Measurements from ENCODE around the gene RALGPS1.

Gene RALGPS1

GRCh38 chr9:127055745-127056402, 141.3 kb downstream of the RALGPS1 start:
- H3K4me2 ChIP-seq (ENCODE audit: low read length), result no peak overlapping the region
- no peaks in the 10 kb centered on the region for H3K79me2 ChIP-seq (ENCODE audit: low read length)
- H3K4me3 ChIP-seq (ENCODE audit: low read length), result no peak overlapping the region
- no peak overlapping the region for H2AFZ ChIP-seq (ENCODE audit: low read depth, low read length)
- no peaks in the 10 kb centered on the region for H3K9me3 ChIP-seq (ENCODE audit: insufficient read depth, low read length)
- no peaks in the 10 kb centered on the region for H3K4me1 ChIP-seq (ENCODE audit: low read length)
- H3K27ac ChIP-seq (ENCODE audit: low read length), result no peak overlapping the region
- H3K27me3 ChIP-seq (ENCODE audit: low read depth, low read length), result no peaks in the 10 kb centered on the region
- no peak for TF ChIP-seq CTCF (IDR thresholded peaks at IDR 0.05; ENCODE audit: low read depth, low read length)
- TF ChIP-seq EZH2phosphoT487 (IDR thresholded peaks at IDR 0.05; ENCODE audit: low read depth), result no peak
- H3K36me3 ChIP-seq (replicated peaks; ENCODE audit: low read depth, low read length), result no peaks in the 10 kb centered on the region
- H3K9ac ChIP-seq (ENCODE audit: low read length), result no peak overlapping the region
- no peaks in the 10 kb centered on the region for H4K20me1 ChIP-seq (ENCODE audit: insufficient read depth, low read length)

GRCh38 chr9:127056446-127056845, 141.9 kb downstream of the RALGPS1 start:
- H3K79me2 ChIP-seq (ENCODE audit: low read length), result no peaks in the 10 kb centered on the region
- no peak overlapping the region for H2AFZ ChIP-seq (ENCODE audit: low read depth, low read length)
- H4K20me1 ChIP-seq (ENCODE audit: insufficient read depth, low read length), result no peaks in the 10 kb centered on the region
- H3K9ac ChIP-seq (ENCODE audit: low read length), result no peak overlapping the region
- no peak for TF ChIP-seq CTCF (IDR thresholded peaks at IDR 0.05; ENCODE audit: low read depth, low read length)
- H3K4me1 ChIP-seq (ENCODE audit: low read length), result no peaks in the 10 kb centered on the region
- no peak overlapping the region for H3K27ac ChIP-seq (ENCODE audit: low read length)
- no peak overlapping the region for H3K4me2 ChIP-seq (ENCODE audit: low read length)
- H3K36me3 ChIP-seq (replicated peaks; ENCODE audit: low read depth, low read length), result no peaks in the 10 kb centered on the region
- H3K9me3 ChIP-seq (ENCODE audit: insufficient read depth, low read length), result no peaks in the 10 kb centered on the region
- H3K27me3 ChIP-seq (ENCODE audit: low read depth, low read length), result no peaks in the 10 kb centered on the region
- H3K4me3 ChIP-seq (ENCODE audit: low read length), result no peak overlapping the region

GRCh38 chr9:127058011-127058644, 143.5 kb downstream of the RALGPS1 start:
- Histone ChIP-seq H3K4me3 (ENCODE audit: low read length) (no peak overlapping the region), H3K9me3 (ENCODE audit: insufficient read depth, low read length) (no peaks in the 10 kb centered on the region), H3K79me2 (ENCODE audit: low read length) (no peaks in the 10 kb centered on the region), H4K20me1 (ENCODE audit: insufficient read depth, low read length) (no peaks in the 10 kb centered on the region), H3K9ac (ENCODE audit: low read length) (no peak overlapping the region), H3K4me1 (ENCODE audit: low read length) (no peaks in the 10 kb centered on the region), H3K36me3 (replicated peaks; ENCODE audit: low read depth, low read length) (no peaks in the 10 kb centered on the region), H2AFZ (ENCODE audit: low read depth, low read length) (no peak overlapping the region), H3K27ac (ENCODE audit: low read length) (no peak overlapping the region), H3K4me2 (ENCODE audit: low read length) (no peak overlapping the region), H3K27me3 (ENCODE audit: low read depth, low read length) (no peaks in the 10 kb centered on the region)
- TF ChIP-seq EZH2phosphoT487 (IDR thresholded peaks at IDR 0.05; ENCODE audit: low read depth), result no peak
- TF ChIP-seq CTCF (IDR thresholded peaks at IDR 0.05; ENCODE audit: low read depth, low read length), result no peak

- Histone ChIP-seq H3K27me3 (ENCODE audit: low read depth, low read length) (no peaks in the 10 kb centered on the region), H2AFZ (ENCODE audit: low read depth, low read length) (no peak overlapping the region), H3K36me3 (replicated peaks; ENCODE audit: low read depth, low read length) (no peaks in the 10 kb centered on the region), H3K4me2 (ENCODE audit: low read length) (no peak overlapping the region), H4K20me1 (ENCODE audit: insufficient read depth, low read length) (no peaks in the 10 kb centered on the region), H3K27ac (ENCODE audit: low read length) (no peak overlapping the region), H3K9ac (ENCODE audit: low read length) (no peak overlapping the region), H3K4me1 (ENCODE audit: low read length) (no peaks in the 10 kb centered on the region), H3K4me3 (ENCODE audit: low read length) (no peak overlapping the region), H3K9me3 (ENCODE audit: insufficient read depth, low read length) (no peaks in the 10 kb centered on the region), H3K79me2 (ENCODE audit: low read length) (no peaks in the 10 kb centered on the region)
- TF ChIP-seq CTCF (IDR thresholded peaks at IDR 0.05; ENCODE audit: low read depth, low read length) (no peak), EZH2phosphoT487 (IDR thresholded peaks at IDR 0.05; ENCODE audit: low read depth) (no peak)
Measured at GRCh38 chr9:127058645-127059021, 144.1 kb downstream of the RALGPS1 start.

Data from OCI-LY3 (cell line).